ENCODE results near the gene MLLT1.

The MLLT1 gene

DNA sequence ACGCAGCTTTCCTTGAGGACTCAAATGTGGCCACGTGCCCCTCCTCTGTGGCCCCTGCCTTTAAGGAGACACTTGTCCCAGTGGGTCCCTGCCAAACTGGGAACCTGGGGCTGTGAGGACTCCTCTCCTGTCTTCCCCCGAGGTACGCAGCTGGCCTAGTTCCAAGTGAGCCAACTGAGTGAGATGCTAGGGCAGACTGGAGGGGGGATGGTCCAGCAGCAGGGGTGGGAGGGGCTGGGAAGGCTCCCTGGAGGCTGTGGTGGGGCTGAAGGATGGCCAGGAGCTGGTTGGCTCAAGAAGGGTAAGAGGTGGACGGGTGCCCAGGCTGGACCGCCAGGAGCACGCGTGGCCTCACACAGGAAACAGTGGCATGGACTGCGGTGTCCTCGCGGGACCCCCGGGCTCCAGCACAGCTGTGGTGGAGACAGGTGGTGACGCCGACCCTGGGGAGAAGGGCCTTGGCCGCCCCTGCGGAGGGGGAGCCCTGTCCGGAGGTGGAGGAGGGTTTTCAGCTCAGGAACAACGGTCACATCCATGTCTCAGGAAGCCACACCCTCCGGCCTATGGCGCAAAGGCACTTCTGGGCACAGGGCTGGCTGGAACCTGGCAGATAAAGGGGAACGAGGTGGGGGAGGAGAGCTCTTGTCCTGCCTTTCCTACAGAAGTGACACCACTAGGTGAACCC, 45.8 kb downstream of the MLLT1 start:
- DNase-seq = no peak

- no peak for DNase-seq
These were observed 46.5 kb downstream of the MLLT1 start for GRCh38 chr19:6233056-6233826.

GRCh38 chr19:6232601-6233055, 47.1 kb downstream of the MLLT1 start:
- DNase-seq = no peak

GRCh38 chr19:6230991-6231448, 48.8 kb downstream of the MLLT1 start:
- no peak for DNase-seq

DNA sequence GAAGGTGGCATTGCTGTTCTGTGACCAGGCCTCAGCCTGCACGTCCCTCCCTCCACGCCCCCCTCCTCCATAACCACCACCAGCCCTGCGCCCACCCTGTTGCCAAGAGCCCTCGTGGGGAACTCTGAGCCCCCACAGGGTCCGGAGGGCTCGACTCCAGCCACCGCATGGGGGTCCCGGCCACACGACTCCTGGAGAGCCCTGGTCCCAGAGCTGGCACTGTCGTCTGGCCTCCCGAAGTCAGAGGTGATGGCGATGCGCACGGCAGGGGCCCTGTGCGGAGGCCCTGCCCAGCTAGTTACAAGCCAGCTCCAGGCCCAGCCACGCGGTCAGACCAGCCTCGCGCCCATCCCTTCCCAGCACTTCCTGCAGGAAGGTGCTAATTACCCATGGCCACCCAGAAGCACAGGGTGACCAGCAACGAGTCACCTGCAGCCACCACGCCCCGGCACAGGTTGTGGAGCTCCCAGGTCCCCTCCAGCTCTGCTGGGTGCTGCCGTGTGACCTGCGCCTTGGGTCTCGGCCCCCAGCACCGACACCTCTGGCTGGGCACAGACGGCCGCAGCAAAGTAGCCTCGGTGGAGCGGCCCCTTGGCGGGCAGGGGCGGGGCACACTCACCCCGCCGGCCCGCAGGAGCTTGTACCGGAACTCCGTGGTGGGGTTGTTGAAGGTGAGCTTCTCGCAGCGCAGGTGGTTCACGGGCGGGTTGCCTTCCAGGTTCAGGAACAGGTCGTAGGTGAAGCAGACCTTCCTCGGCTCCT, 49.6 kb downstream of the MLLT1 start:
- no peak for DNase-seq

- DNase-seq = no peak
These were observed 50.4 kb downstream of the MLLT1 start for GRCh38 chr19:6229216-6229913.

- no peak for DNase-seq
These were observed 51.1 kb downstream of the MLLT1 start for GRCh38 chr19:6228551-6229215.

- DNase-seq = no peak
These were observed 51.8 kb downstream of the MLLT1 start for GRCh38 chr19:6227936-6228325.

DNA sequence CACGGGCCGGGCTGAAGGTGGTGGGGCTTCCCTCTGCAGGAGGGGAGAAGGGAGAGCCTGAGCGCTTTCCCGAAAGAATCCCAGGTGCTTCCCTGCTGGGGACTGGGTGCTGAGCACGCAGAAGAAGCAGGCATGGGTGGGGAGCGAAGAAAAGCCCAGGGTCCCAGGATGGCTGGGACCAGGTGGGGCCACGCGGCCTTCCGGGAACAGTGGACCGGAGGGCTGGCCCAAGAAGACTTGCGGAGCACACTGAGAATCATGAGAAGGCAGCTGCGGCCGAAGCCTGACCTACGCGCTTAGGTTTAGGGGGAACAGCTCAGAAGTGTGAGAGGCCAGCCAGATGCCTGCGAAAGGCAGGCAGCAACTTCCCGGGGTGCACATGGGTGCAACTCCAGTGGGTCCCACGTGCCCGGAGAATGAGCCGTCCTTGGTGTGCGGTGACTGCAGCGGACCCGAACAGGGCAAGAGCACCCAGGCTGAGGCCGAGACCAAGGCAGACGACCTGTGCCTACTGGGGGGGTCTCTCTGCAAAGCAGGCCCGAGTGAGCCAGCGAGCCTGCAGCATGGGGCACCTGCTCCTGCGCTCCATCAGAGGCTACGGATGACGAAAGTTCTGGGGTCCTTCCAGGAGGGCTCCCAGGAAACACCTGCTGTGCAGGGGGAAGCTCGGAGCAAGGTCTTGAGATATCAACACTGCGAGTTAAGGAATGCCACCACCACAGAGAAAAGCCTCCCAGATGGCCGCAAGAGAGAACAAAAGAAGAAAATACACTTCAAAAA, 52.4 kb downstream of the MLLT1 start:
- no peak for DNase-seq

GRCh38 chr19:6226444-6227155, 53.2 kb downstream of the MLLT1 start:
- DNase-seq = no peak

- DNase-seq = no peak
These were observed 53.8 kb downstream of the MLLT1 start for GRCh38 chr19:6226012-6226411.

- no peak for DNase-seq
These were observed 54.4 kb downstream of the MLLT1 start for GRCh38 chr19:6225232-6225865.

DNA sequence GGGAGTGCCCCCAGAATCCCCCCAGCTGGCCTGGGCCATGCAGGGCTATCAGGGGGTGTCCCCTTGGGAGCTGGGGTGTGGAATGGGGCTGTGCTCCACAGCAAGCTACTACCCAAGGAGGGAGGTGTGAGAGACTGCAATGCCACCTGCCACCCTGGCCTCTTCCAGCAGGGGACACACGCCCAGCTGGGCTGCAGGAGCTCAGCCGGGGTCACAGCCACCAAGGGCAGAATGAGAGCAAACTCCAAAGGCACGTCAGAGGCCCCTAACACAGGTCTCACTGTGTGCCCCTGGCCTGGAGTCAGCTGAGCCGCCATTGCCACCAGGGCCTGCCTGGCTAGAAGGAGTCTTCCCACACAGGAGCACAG, 55.5 kb downstream of the MLLT1 start:
- DNase-seq = no peak

DNA sequence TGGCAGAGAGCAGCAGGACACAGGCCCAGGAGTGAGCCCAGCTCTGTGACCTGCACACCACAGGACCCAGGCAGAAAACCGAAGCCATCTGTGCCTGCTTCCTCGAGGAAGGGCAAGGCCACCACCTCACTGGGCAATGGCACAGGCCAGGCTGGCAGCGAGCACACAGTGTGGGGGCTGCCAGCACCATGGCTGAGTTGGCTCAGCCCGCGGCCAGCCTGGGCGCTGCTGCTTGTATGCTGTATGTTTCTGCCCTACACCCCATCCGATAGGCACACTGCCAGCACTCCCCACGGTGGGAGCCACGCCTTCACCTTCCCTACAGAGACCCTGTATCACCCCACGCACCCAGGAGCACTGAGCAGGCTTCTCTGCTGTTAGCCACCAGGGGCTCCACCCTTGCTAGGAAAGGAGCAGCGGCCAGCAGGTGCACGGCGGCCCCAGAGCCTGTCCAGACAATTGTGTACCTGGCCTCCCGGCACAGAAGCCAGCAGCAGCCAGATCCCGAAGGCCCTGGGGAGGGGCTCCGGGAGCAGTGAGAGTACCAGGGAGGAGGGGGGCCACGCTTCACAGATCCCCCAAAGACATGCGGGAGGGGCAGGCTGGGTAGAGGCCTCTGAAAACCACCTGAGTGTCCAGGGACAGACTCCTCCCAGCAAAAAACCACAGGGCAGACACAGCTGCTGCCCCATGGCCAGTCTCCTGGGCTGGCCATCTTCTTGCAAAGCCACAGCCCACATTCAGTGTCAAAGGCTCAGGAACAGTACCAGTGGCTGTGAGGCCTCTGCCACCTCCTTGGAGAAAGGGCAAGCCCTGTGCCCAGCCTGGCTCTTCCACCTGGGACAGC, 56.1 kb downstream of the MLLT1 start:
- DNase-seq = no peak

DNA sequence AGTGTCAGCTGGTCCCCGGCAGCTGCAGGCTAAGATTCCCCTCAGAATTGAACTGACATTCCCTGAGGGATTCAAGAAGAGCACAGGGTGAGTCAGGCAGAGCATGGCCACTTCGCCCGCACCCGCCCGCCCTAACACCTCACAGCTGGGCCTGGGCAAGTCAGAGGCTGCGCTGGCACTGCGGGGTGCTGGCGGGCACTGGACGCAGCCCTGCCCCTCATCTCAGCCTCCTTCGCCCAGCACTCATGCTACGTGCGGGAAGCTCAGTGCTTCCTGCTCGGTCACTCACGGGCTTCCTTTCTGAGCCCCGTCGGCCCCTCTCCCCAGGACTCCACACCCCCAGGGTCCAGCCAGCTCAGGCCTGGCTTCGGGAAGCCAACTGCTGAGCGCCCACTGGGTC, 56.9 kb downstream of the MLLT1 start:
- DNase-seq = no peak

DNA sequence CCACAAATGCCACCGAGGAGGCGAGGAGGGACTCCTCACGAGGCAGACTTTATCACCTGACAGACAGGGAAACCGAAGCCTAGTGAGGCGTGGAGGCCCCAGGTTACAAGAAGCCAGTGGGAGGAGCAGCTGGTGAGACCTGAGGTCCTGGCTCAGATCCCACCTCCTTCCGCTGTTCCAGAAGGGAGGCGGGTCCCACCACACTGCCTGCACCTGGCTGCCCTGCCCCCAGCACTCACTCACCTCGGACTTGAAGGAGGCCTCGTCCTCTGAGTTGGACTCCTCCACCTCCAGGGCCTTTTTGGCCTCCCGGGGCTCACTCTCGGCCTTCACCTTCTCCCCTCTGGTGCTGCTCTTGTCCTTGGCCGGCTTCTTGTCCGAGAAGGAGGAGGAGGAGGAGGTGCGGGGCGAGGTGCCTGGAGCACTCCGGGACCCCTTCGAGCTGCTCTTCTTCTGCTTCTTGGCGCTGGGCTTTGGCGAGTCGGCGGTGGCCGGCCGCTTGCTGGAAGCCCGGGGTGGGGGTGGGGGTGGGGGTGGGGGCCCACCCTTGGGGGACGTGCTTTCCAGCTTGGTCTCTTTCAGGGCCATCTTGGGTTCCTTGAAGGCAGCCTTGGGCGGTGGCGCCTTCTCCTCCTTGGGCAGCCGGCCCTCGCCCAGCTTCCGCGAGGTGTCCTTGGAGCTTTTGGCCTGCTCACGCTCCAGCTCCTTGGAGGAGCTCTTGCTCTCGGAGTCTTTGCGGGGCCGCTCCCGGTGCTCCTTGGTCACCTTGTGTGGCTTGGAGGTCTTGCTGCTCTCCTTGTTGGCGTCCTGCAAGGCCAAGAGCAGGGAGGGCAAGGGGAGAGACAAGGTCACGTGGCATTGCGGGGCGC, 57.7 kb downstream of the MLLT1 start:
- DNase-seq = no peak

GRCh38 chr19:6221220-6221877, 58.4 kb downstream of the MLLT1 start:
- DNase-seq = no peak

Data from NCI-H2227 treated with DMSO at 0.1 percent for 48 hours (cell line).